PC-3 (cell line): ENCODE results near the gene HBE1. TPM values are rescaled to one million over a fixed set of nuclear protein-coding genes. Genes with fewer than 3 reads are reported as not detected.
"Not testable (repeated sequence)": the region's sequence is repeated elsewhere in the genome, so short reads cannot be mapped to it uniquely, and the experiment has no call there.

Source experiments
- ATAC-seq: fragments of 200-7000 bp; cut with Tn5 transposase; 2 replicates; pipeline ENCODE4 v1.9.1; 2020; ENCODE audit warnings: mild to moderate bottlenecking, moderate library complexity
- Bru-seq: library from RNA; stranded (reverse); fragments of 400-500 nt; gene quantifications from one replicate; lab custom pipeline; 2021; lab: Mats Ljungman, UMichigan
- BruChase-seq, 2 experiments: library from RNA; stranded (reverse); fragments of 400-500 nt; gene quantifications; one replicate each; lab custom pipeline; 2021; lab: Mats Ljungman, UMichigan
- BruUV-seq: library from RNA; stranded (reverse); fragments of 400-500 nt; replicated peaks from 2 replicates; lab custom pipeline; 2021; lab: Mats Ljungman, UMichigan
- CTCF ChIA-PET: fragments of 300-600 bp; sonication (Branson Sonifier 250); formaldehyde crosslinking; loops from one replicate; lab custom pipeline; 2022; ENCODE audit warnings: antibody characterized with exemption; lab: Charles Lee
- POLR2A ChIA-PET: fragments of 300-600 bp; sonication (Branson Sonifier 250); formaldehyde crosslinking; loops from one replicate; lab custom pipeline; 2022; ENCODE audit warnings: antibody characterized with exemption; ENCODE audit not compliant: unreplicated experiment; lab: Charles Lee
- DNase-seq: peaks from one replicate; pipeline ENCODE4 v3.0.0-alpha.2; 2015
- H2AFZ ChIP-seq: fragments of 300-600 bp; sonication (generic); 2 replicates; pipeline ENCODE4 v1.6.0; 2016; ENCODE audit warnings: antibody characterized with exemption, low read length
- H3F3A ChIP-seq: fragments of 300-600 bp; sonication (generic); one replicate; pipeline ENCODE4 v1.6.0; 2017; ENCODE audit warnings: antibody characterized with exemption, low read length, control low read depth, mild to moderate bottlenecking; ENCODE audit not compliant: unreplicated experiment
- H3K27ac ChIP-seq: fragments of 300-600 bp; sonication (generic); 2 replicates; pipeline ENCODE4 v1.5.1; 2016; ENCODE audit warnings: mild to moderate bottlenecking, low read length
- H3K27me3 ChIP-seq: fragments of 300-600 bp; sonication (generic); 2 replicates; pipeline ENCODE4 v1.6.1; 2016; ENCODE audit warnings: low read length, mixed read lengths
- H3K36me3 ChIP-seq: fragments of 300-600 bp; sonication (generic); 2 replicates; pipeline ENCODE4 v1.6.1; 2016; ENCODE audit warnings: low read depth, mixed run types, low read length, mixed read lengths
- H3K4me1 ChIP-seq: fragments of 300-600 bp; sonication (generic); 2 replicates; pipeline ENCODE4 v1.5.1; 2016; ENCODE audit warnings: low read length; ENCODE audit not compliant: insufficient read depth
- H3K4me2 ChIP-seq: fragments of 300-600 bp; sonication (generic); 2 replicates; pipeline ENCODE4 v1.6.0; 2016; ENCODE audit warnings: low read length
- H3K4me3 ChIP-seq: fragments of 300-600 bp; sonication (generic); 2 replicates; pipeline ENCODE4 v1.5.1; 2016; ENCODE audit warnings: mild to moderate bottlenecking, low read length, mixed read lengths
- H3K79me2 ChIP-seq: fragments of 300-600 bp; sonication (generic); 2 replicates; pipeline ENCODE4 v1.6.1; 2017; ENCODE audit warnings: low read length, mixed read lengths
- H3K9ac ChIP-seq: fragments of 300-600 bp; sonication (generic); 2 replicates; pipeline ENCODE4 v1.6.0; 2016; ENCODE audit warnings: mild to moderate bottlenecking, low read length
- H3K9me2 ChIP-seq: fragments of 300-600 bp; sonication (generic); replicated peaks from 2 replicates; pipeline ENCODE4 v1.6.1; 2016; ENCODE audit warnings: mixed run types, low read length, mixed read lengths
- H3K9me3 ChIP-seq: fragments of 300-600 bp; sonication (generic); 2 replicates; pipeline ENCODE4 v1.6.1; 2016; ENCODE audit warnings: low read length, mixed read lengths
- H4K20me1 ChIP-seq: fragments of 300-600 bp; sonication (generic); 2 replicates; pipeline ENCODE4 v1.6.1; 2016; ENCODE audit warnings: low read length, mixed read lengths
- EZH2 ChIP-seq: fragments of 300-600 bp; sonication (generic); IDR thresholded peaks from one replicate; pipeline ENCODE4 v1.6.1; 2017; ENCODE audit warnings: antibody characterized with exemption, mild to moderate bottlenecking, low read length; ENCODE audit not compliant: unreplicated experiment
- EZH2phosphoT487 ChIP-seq: fragments of 300-600 bp; sonication (generic); IDR thresholded peaks from 2 replicates; pipeline ENCODE4 v1.6.1; 2018; ENCODE audit warnings: mild to moderate bottlenecking, antibody characterized with exemption, low read length, borderline replicate concordance
- intact Hi-C: fragments of 100-400 bp; cut with micrococcal nuclease; formaldehyde crosslinking; loops from 2 replicates; pipeline ENCODE4 v1.9.0; 2023
- long read RNA-seq: library from polyadenylated mRNA; unstranded; transcript quantifications from one replicate; pipeline ENCODE4 v2.0.0, GENCODE V29; 2021; ENCODE audit not compliant: unreplicated experiment
- total RNA-seq: library from RNA; depleted of rRNA; stranded (reverse); fragments of >200 nt; gene quantifications from 2 replicates; pipeline ENCODE4 v1.2.3, GENCODE V29; 2014; rRNA removed
- TF ChIP-seq, protein P1 (sequence below): fragments of 300-600 bp; sonication (generic); conservative IDR thresholded peaks from 2 replicates; pipeline ENCODE4 v1.5.1; 2017; ENCODE audit warnings: antibody characterized with exemption, low read depth, mild to moderate bottlenecking, low read length

Gene HBE1
- total RNA-seq, result 0.35 and 0.62 TPM in 2 replicates
- Bru-seq, nascent RNA, result percentile 35 among the genes with signal in this experiment
- BruChase-seq, experiment 1, labeled RNA remaining after a 6-hour chase, result percentile 33 among the genes with signal in this experiment
- BruChase-seq, experiment 2, labeled RNA remaining after a 2-hour chase, result percentile 44 among the genes with signal in this experiment
- long read RNA-seq, result 0 reads

- H3K27me3 ChIP-seq, result no peaks in the 10 kb centered on the region
- POLR2A ChIA-PET, result no interaction called here
- ATAC-seq (no peak), DNase-seq (no peak)
- H3K79me2 ChIP-seq, result no peaks in the 10 kb centered on the region
- no peaks in the 10 kb centered on the region for H4K20me1 ChIP-seq
- H3K36me3 ChIP-seq, result no peaks in the 10 kb centered on the region
- BruUV-seq, result no TSS peak
- H3K9me2 ChIP-seq, result no peaks in the 10 kb centered on the region
- no peak within 1 kb of the TSS for H3K4me2 ChIP-seq
- H2AFZ ChIP-seq, result no peak within 1 kb of the TSS
- H3K9ac ChIP-seq, result no peak within 1 kb of the TSS
- H3K27ac ChIP-seq, result no peak within 1 kb of the TSS
- CTCF ChIA-PET, result no interaction called here
- no peaks in the 10 kb centered on the region for H3K9me3 ChIP-seq
- no peak within 1 kb of the TSS for H3K4me3 ChIP-seq
- no peaks in the 10 kb centered on the region for H3K4me1 ChIP-seq
- TF ChIP-seq EZH2phosphoT487 (no peak), EZH2 (no peak)
- TF ChIP-seq, protein P1, sequence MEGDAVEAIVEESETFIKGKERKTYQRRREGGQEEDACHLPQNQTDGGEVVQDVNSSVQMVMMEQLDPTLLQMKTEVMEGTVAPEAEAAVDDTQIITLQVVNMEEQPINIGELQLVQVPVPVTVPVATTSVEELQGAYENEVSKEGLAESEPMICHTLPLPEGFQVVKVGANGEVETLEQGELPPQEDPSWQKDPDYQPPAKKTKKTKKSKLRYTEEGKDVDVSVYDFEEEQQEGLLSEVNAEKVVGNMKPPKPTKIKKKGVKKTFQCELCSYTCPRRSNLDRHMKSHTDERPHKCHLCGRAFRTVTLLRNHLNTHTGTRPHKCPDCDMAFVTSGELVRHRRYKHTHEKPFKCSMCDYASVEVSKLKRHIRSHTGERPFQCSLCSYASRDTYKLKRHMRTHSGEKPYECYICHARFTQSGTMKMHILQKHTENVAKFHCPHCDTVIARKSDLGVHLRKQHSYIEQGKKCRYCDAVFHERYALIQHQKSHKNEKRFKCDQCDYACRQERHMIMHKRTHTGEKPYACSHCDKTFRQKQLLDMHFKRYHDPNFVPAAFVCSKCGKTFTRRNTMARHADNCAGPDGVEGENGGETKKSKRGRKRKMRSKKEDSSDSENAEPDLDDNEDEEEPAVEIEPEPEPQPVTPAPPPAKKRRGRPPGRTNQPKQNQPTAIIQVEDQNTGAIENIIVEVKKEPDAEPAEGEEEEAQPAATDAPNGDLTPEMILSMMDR, result no peak
- intact Hi-C loops, result no loop called here
- no peaks in the 10 kb centered on the region for H3F3A ChIP-seq
Measured at GRCh38 chr11:5269715-5270147, at the start of gene HBE1. Gene HBE1 (minus strand): TSS chr11:5269945. CDS start chr11:5269890, 55 bp downstream.

- Histone ChIP-seq H3K79me2 (no peaks in the 10 kb centered on the region), H3F3A (no peaks in the 10 kb centered on the region), H3K9me2 (no peaks in the 10 kb centered on the region), H3K27ac (no peak overlapping the region), H3K27me3 (no peaks in the 10 kb centered on the region), H3K9ac (no peak overlapping the region), H3K4me3 (no peak overlapping the region), H3K9me3 (no peaks in the 10 kb centered on the region), H4K20me1 (no peaks in the 10 kb centered on the region), H3K36me3 (no peaks in the 10 kb centered on the region), H3K4me2 (no peak overlapping the region), H3K4me1 (no peaks in the 10 kb centered on the region), H2AFZ (no peak overlapping the region)
- ChIA-PET CTCF (no interaction called here), POLR2A (no interaction called here)
- TF ChIP-seq, protein P1, result peak; percentile 22; the same call in 1 of the 2 replicates
- no peak for TF ChIP-seq EZH2phosphoT487
- intact Hi-C loops, result no loop called here
- BruUV-seq, result no TSS peak
- no peak for DNase-seq
- no peak for ATAC-seq
Measured at GRCh38 chr11:5317292-5317691, 47.5 kb upstream of the HBE1 start.

GRCh38 chr11:5313326-5314023 is 43.7 kb upstream of the HBE1 start:
- BruUV-seq, H3K79me2 ChIP-seq, DNase-seq, H2AFZ ChIP-seq, H3F3A ChIP-seq, H3K4me2 ChIP-seq, H3K4me1 ChIP-seq, H3K9me3 ChIP-seq, H3K4me3 ChIP-seq, H3K9me2 ChIP-seq, ATAC-seq, CTCF ChIA-PET, H3K9ac ChIP-seq, H3K27me3 ChIP-seq, H3K36me3 ChIP-seq, H4K20me1 ChIP-seq, H3K27ac ChIP-seq, intact Hi-C loops, POLR2A ChIA-PET: not testable (repeated sequence)
